ENCODE data around the gene TMUB2. TPM values are rescaled to one million over a fixed set of nuclear protein-coding genes. Genes with fewer than 3 reads are reported as not detected.

The TMUB2 gene
- total RNA-seq, 1 experiment from 2014 or later: 25.1 TPM

- Histone ChIP-seq H3K9ac (ENCODE audit: low read length) (no peak overlapping the region), H3K27ac (ENCODE audit: low read depth, low read length) (no peak overlapping the region), H3K4me2 (ENCODE audit: low read length) (peak overlapping the region; percentile 45; the same call in 1 of the 2 replicates), H2AFZ (ENCODE audit: low read depth, low read length, poor library complexity, severe bottlenecking) (no peak overlapping the region), H3K79me2 (ENCODE audit: insufficient read depth, low read length) (peaks cover 35% of the 10 kb centered on the region), H3K9me2 (ENCODE audit: insufficient read depth) (no peaks in the 10 kb centered on the region), H3K4me3 (replicated peaks in 1 of 2; ENCODE audit: low read depth in 1 of 2, low read length in 2 of 2) (no peak overlapping the region), H3K27me3 (ENCODE audit: insufficient read depth, low read length) (no peaks in the 10 kb centered on the region), H3K36me3 (ENCODE audit: control insufficient read depth in 1 of 2, insufficient read depth in 2 of 2, low read length in 2 of 2) (peaks cover 7 to 30% of the 10 kb centered on the region in 2 experiments), H3K9me3 (ENCODE audit: control insufficient read depth in 1 of 2, insufficient read depth in 1 of 2, low read depth in 1 of 2, low read length in 2 of 2) (no peaks in the 10 kb centered on the region), H4K20me1 (ENCODE audit: insufficient read depth) (no peaks in the 10 kb centered on the region), H3K4me1 (ENCODE audit: control insufficient read depth in 1 of 2, insufficient read depth in 2 of 2, low read length in 2 of 2) (peaks cover 13 to 34% of the 10 kb centered on the region in 2 experiments)
- ATAC-seq (no peak), DNase-seq (ENCODE audit: low read depth, low spot score) (no peak)
- intact Hi-C loops (cut with micrococcal nuclease): no loop called here
- no TSS peak for BruUV-seq (replicated peaks)
- CTCF ChIA-PET: no interaction called here
- POLR2A ChIA-PET: no interaction called here
- RAD21 ChIA-PET (ENCODE audit: low non-redundant PET in 1 of 2, low total read pairs in 2 of 2, uncharacterized antibody in 2 of 2, unreplicated experiment in 2 of 2): no interaction called here
- TF ChIP-seq EZH2 (IDR thresholded peaks at IDR 0.05) (no peak), TCF7L2 (IDR thresholded peaks at IDR 0.05; ENCODE audit: borderline replicate concordance, extremely low read depth, insufficient read depth, insufficient read length) (no peak), EGR1 (IDR thresholded peaks at IDR 0.05; ENCODE audit: low read depth) (no peak), ATF3 (IDR thresholded peaks at IDR 0.05) (no peak), SRF (IDR thresholded peaks at IDR 0.05; ENCODE audit: low read depth) (no peak), POLR2A (IDR thresholded peaks at IDR 0.05; ENCODE audit: borderline replicate concordance, extremely low read depth, insufficient read depth, insufficient read length) (no peak), YY1 (IDR thresholded peaks at IDR 0.05; ENCODE audit: extremely low read depth, insufficient replicate concordance, low read depth, low read length) (no peak), SIN3A (IDR thresholded peaks at IDR 0.05; ENCODE audit: low read depth) (no peak)
- TF ChIP-seq, protein P1, sequence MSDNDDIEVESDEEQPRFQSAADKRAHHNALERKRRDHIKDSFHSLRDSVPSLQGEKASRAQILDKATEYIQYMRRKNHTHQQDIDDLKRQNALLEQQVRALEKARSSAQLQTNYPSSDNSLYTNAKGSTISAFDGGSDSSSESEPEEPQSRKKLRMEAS (IDR thresholded peaks at IDR 0.05): no peak
Observed at GRCh38 chr17:44144966-44145739, 41.6 kb upstream of the TMUB2 start.
